Transverse colon (tissue), 3 donors: ENCODE measurements around the gene RNF113B.

ENCODE experiments used
- EP300 ChIP-seq: sonication (generic); formaldehyde crosslinking; IDR thresholded peaks from one replicate; pipeline ENCODE4 v1.6.1; 2017; ENCODE audit warnings: antibody characterized with exemption, low read depth
- POLR2A ChIP-seq: fragments of 450-650 bp; IDR thresholded peaks from one replicate; pipeline ENCODE4 v1.6.1; 2016; ENCODE audit warnings: antibody characterized with exemption, mild to moderate bottlenecking, moderate library complexity
- TF ChIP-seq, protein P1 (sequence below), 5 experiments: fragments of 200-600 bp in 3 of 5; fragments of 450-650 bp in 2 of 5; sonication (generic) in 3 of 5; IDR thresholded peaks; 1 replicate in 2 of 5; 2 replicates in 3 of 5; pipeline ENCODE4 v1.5.1; 2016 to 2017; ENCODE audit warnings: antibody characterized with exemption in 5 of 5, inconsistent platforms in 3 of 5, mild to moderate bottlenecking in 2 of 5, moderate library complexity in 1 of 5

DNA sequence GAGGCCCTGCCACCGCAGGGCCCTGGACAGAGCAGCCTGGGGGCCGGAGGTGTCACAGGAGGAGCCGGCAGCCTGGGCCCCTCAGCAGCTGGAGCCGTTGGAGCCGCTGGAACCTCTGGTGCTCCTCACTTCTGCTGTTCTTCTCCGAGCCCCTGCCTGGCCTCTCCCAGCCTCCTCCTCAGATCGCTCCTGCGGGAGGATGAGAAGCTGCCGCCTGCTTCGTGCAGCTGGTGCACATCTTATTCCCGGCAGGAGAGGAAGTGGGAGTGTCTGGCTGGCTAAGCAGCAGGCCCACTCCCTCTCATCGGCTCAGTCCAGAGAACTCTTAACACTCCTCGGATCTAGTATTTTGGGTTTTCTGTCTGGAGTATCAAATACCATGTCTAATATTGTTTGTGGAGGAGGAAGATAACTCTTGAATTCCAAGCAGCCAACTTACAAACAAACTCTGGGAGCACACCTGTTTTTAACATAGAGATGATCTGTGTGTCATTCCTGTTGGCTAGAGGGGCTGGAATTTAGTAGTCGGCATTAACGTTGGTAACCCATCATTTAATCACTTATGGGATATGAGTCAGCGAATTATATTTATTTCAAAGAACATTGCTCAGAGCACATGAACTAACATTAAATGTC lies 37.1 kb upstream of the RNF113B start:
- TF ChIP-seq, protein P1, sequence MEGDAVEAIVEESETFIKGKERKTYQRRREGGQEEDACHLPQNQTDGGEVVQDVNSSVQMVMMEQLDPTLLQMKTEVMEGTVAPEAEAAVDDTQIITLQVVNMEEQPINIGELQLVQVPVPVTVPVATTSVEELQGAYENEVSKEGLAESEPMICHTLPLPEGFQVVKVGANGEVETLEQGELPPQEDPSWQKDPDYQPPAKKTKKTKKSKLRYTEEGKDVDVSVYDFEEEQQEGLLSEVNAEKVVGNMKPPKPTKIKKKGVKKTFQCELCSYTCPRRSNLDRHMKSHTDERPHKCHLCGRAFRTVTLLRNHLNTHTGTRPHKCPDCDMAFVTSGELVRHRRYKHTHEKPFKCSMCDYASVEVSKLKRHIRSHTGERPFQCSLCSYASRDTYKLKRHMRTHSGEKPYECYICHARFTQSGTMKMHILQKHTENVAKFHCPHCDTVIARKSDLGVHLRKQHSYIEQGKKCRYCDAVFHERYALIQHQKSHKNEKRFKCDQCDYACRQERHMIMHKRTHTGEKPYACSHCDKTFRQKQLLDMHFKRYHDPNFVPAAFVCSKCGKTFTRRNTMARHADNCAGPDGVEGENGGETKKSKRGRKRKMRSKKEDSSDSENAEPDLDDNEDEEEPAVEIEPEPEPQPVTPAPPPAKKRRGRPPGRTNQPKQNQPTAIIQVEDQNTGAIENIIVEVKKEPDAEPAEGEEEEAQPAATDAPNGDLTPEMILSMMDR (IDR thresholded peaks at IDR 0.05) = no peak
- TF ChIP-seq EP300 (no peak), POLR2A (no peak)
